Left lobe of liver (tissue), 2 donors: ENCODE measurements around the gene DRG1. TPM values are rescaled to one million over a fixed set of nuclear protein-coding genes. Genes with fewer than 3 reads are reported as not detected.
"Not testable (repeated sequence)": the region's sequence is repeated elsewhere in the genome, so short reads cannot be mapped to it uniquely, and the experiment has no call there.

Experiments
- ATAC-seq: fragments of 200-7000 bp; cut with Tn5 transposase; one replicate; pipeline ENCODE4 v1.9.1; 2020; ENCODE audit warnings: mild to moderate bottlenecking, moderate library complexity
- DNase-seq: peaks from one replicate; pipeline ENCODE4 v3.0.0-alpha.2; 2020; ENCODE audit warnings: low spot score
- total RNA-seq: library from RNA; stranded (reverse); gene quantifications from one replicate; pipeline ENCODE4 v1.2.1, GENCODE V29; 2021
- donor health status: DM: no; HTN: no; CAD: no; lungs with moderate emphysema.
- donor health status: DM: no; HTN: yes; CAD: no.

The DRG1 gene
- total RNA-seq, result 18.6 TPM

- DNase-seq (peak; percentile 98), ATAC-seq (peak; percentile 96)
Measured at GRCh38 chr22:31399211-31400022, at the start of gene DRG1. Gene DRG1 (plus strand): TSS chr22:31399604. CDS start chr22:31399684, 80 bp downstream.

- ATAC-seq, result no peak
Measured at GRCh38 chr22:31349960-31350359, 49.4 kb upstream of the DRG1 start.

GRCh38 chr22:31350410-31350863, 49.0 kb upstream of the DRG1 start:
- peak; percentile 91 for DNase-seq

More at GRCh38 chr22:31349960-31350359, 49.4 kb upstream of the DRG1 start:
- no peak for DNase-seq

GRCh38 chr22:31354515-31354914, 44.9 kb upstream of the DRG1 start:
- DNase-seq, result no peak
- no peak for ATAC-seq

More at GRCh38 chr22:31350410-31350863, 49.0 kb upstream of the DRG1 start:
- peak; percentile 36 for ATAC-seq

- ATAC-seq, result no peak
- DNase-seq, result no peak
Measured at GRCh38 chr22:31360029-31360428, 39.4 kb upstream of the DRG1 start.

GRCh38 chr22:31361743-31362142, 37.7 kb upstream of the DRG1 start:
- ATAC-seq (no peak), DNase-seq (no peak)

GRCh38 chr22:31363885-31364465, 35.4 kb upstream of the DRG1 start:
- no peak for ATAC-seq

GRCh38 chr22:31367426-31367825, 32.0 kb upstream of the DRG1 start:
- no peak for DNase-seq
- no peak for ATAC-seq

More at GRCh38 chr22:31363885-31364465, 35.4 kb upstream of the DRG1 start:
- no peak for DNase-seq

GRCh38 chr22:31377612-31378011, 21.8 kb upstream of the DRG1 start:
- DNase-seq (no peak), ATAC-seq (no peak)

- DNase-seq, result no peak
- no peak for ATAC-seq
Measured at GRCh38 chr22:31378123-31378522, 21.3 kb upstream of the DRG1 start.

GRCh38 chr22:31378651-31379050, 20.8 kb upstream of the DRG1 start:
- ATAC-seq, DNase-seq: not testable (repeated sequence)

- ATAC-seq (no peak), DNase-seq (no peak)
Measured at GRCh38 chr22:31393893-31394292, 5.5 kb upstream of the DRG1 start.

- no peak for DNase-seq
- no peak for ATAC-seq
Measured at GRCh38 chr22:31394326-31394725, 5.1 kb upstream of the DRG1 start.

GRCh38 chr22:31398231-31398630, 1.2 kb upstream of the DRG1 start:
- ATAC-seq (no peak), DNase-seq (no peak)

- DNase-seq, result no peak
- peak; percentile 11 for ATAC-seq
Measured at GRCh38 chr22:31400023-31400397, 606 bp downstream of the DRG1 start.

GRCh38 chr22:31402350-31402749, 2.9 kb downstream of the DRG1 start:
- not testable (repeated sequence) for ATAC-seq, DNase-seq

GRCh38 chr22:31425331-31426050, 26.1 kb downstream of the DRG1 start:
- DNase-seq (no peak), ATAC-seq (no peak)

- DNase-seq (peak; percentile 69), ATAC-seq (peak; percentile 68)
Measured at GRCh38 chr22:31431950-31432349, 32.5 kb downstream of the DRG1 start.

- peak; percentile 81 for ATAC-seq
- DNase-seq, result no peak
Measured at GRCh38 chr22:31436132-31436531, 36.7 kb downstream of the DRG1 start.

GRCh38 chr22:31439808-31440207, 40.4 kb downstream of the DRG1 start:
- peak; percentile 11 for ATAC-seq
- DNase-seq, result no peak

GRCh38 chr22:31440681-31441080, 41.3 kb downstream of the DRG1 start:
- ATAC-seq (no peak), DNase-seq (no peak)
